ENCODE results near the gene NRP2.

- TF ChIP-seq TAF1 (IDR thresholded peaks at IDR 0.05; ENCODE audit: borderline replicate concordance, low read depth, low read length) = no peak
- no peak for TF ChIP-seq POLR2A (IDR thresholded peaks at IDR 0.05; ENCODE audit: low read depth, low read length)
Measured at GRCh38 chr2:205807758-205808157, 125.5 kb downstream of the NRP2 start.
